Renal pelvis (tissue), 4 donors: ENCODE results near the gene LY6G6D. TPM values are rescaled to one million over a fixed set of nuclear protein-coding genes. Genes with fewer than 3 reads are reported as not detected.
A peak's percentile ranks its signal among the peaks of the same experiment; 100 is the strongest.
"Not testable (repeated sequence)": the region's sequence is repeated elsewhere in the genome, so short reads cannot be mapped to it uniquely, and the experiment has no call there.

Experiments
- DNase-seq: peaks from one replicate; pipeline ENCODE4 v3.0.0-alpha.2; 2013
- polyA plus RNA-seq, 3 donors: library from polyadenylated mRNA; unstranded; fragments of 120-200 nt; gene quantifications; one replicate each; pipeline ENCODE4 v1.2.1, GENCODE V29; 2013; ENCODE audit not compliant: insufficient read length in 3 of 3

The LY6G6D gene
- polyA plus RNA-seq, 3 donors, result not detected

GRCh38 chr6:31691564-31692108 lies 23.5 kb upstream of the LY6G6D start:
- no peak for DNase-seq

GRCh38 chr6:31692353-31692752 lies 22.8 kb upstream of the LY6G6D start:
- DNase-seq, result no peak

- DNase-seq, result no peak
Measured at GRCh38 chr6:31692886-31693285, 22.3 kb upstream of the LY6G6D start.

GRCh38 chr6:31693535-31693934 lies 21.6 kb upstream of the LY6G6D start:
- DNase-seq, result no peak

GRCh38 chr6:31697555-31697954 lies 17.6 kb upstream of the LY6G6D start:
- DNase-seq, result no peak

GRCh38 chr6:31700740-31701401 lies 14.3 kb upstream of the LY6G6D start:
- no peak for DNase-seq

- DNase-seq, result no peak
Measured at GRCh38 chr6:31701666-31702404, 13.3 kb upstream of the LY6G6D start.

GRCh38 chr6:31702405-31702818 lies 12.7 kb upstream of the LY6G6D start:
- DNase-seq, result no peak

GRCh38 chr6:31702819-31703716 lies 12.1 kb upstream of the LY6G6D start, which contains the start of gene ABHD16A:
TSS of gene ABHD16A (minus strand) at chr6:31703324. CDS start at chr6:31703281, 43 bp downstream.
- DNase-seq, result peak; percentile 99

- DNase-seq, result no peak
Measured at GRCh38 chr6:31705931-31706330, 9.2 kb upstream of the LY6G6D start.

GRCh38 chr6:31706599-31706998 lies 8.5 kb upstream of the LY6G6D start, which contains the start of gene LY6G6F:
TSS of gene LY6G6F (plus strand) at chr6:31706866. CDS start at chr6:31706907, 41 bp downstream.
- no peak for DNase-seq

- DNase-seq, result no peak
Measured at GRCh38 chr6:31707701-31708100, 7.4 kb upstream of the LY6G6D start.

- no peak for DNase-seq
Measured at GRCh38 chr6:31708224-31708623, 6.9 kb upstream of the LY6G6D start.

GRCh38 chr6:31709157-31709556 lies 6.0 kb upstream of the LY6G6D start:
- DNase-seq, result not testable (repeated sequence)

- no peak for DNase-seq
Measured at GRCh38 chr6:31710523-31711219, 4.5 kb upstream of the LY6G6D start.

GRCh38 chr6:31711233-31711632 lies 3.9 kb upstream of the LY6G6D start:
- no peak for DNase-seq

- DNase-seq, result no peak
Measured at GRCh38 chr6:31712296-31712695, 2.9 kb upstream of the LY6G6D start.

- no peak for DNase-seq
Measured at GRCh38 chr6:31713465-31713864, 1.7 kb upstream of the LY6G6D start.

GRCh38 chr6:31713991-31714684 lies 1.0 kb upstream of the LY6G6D start:
- DNase-seq, result peak; percentile 56

- no peak for DNase-seq
Measured at GRCh38 chr6:31717499-31718222, 2.5 kb downstream of the LY6G6D start.
